GM23338 (cell line): Measurements from ENCODE around the gene TFEB.

Source experiments
- EZH2 ChIP-seq: fragments of 200-600 bp; sonication (generic); IDR thresholded peaks from one replicate; pipeline ENCODE4 v1.8.0; 2017; ENCODE audit warnings: antibody characterized with exemption, mild to moderate bottlenecking, low read depth; ENCODE audit not compliant: unreplicated experiment
- POLR2AphosphoS5 ChIP-seq: IDR thresholded peaks from 2 replicates; pipeline ENCODE4 v1.6.1; 2016; ENCODE audit warnings: antibody characterized with exemption, low read depth

DNA sequence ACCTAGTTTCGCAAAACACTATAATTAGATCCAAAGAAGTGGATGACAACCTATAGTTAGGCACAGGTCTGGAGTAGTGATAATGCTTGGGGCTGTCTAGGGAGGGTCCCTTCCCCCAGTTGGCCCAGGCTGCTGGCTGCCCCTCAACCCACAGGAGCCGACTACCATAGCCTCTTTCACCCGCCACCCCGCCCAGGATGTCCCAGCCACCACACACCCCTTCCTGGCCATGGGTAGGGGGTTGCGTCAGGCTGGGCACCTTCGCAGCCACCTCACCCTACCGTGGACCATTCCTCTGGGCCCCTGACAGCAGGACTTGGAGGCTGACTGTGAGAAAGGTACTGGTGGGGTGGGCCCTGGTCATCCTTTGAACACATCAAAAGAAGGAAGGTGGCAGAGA is 8.5 kb downstream of the TFEB start:
- TF ChIP-seq EZH2, result no peak
- no peak for TF ChIP-seq POLR2AphosphoS5
